K562 (cell line): ENCODE data around the gene LRRC14B. TPM values are rescaled to one million over a fixed set of nuclear protein-coding genes. Genes with fewer than 3 reads are reported as not detected.

ENCODE experiments used
- ATF1 ChIP-seq, 2 experiments: fragments of 450-650 bp in 1 of 2; IDR thresholded peaks; 2 replicates each; pipeline ENCODE4 v1.6.1; 2016; ENCODE audit warnings: missing compliant biosample characterization in 1 of 2, missing genetic modification characterization in 1 of 2
- HDAC3 ChIP-seq: fragments of 450-650 bp; IDR thresholded peaks from 2 replicates; pipeline ENCODE4 v1.6.1; 2018; ENCODE audit warnings: borderline replicate concordance, mild to moderate bottlenecking, moderate library complexity; ENCODE audit not compliant: partially characterized antibody
- NCOA2 ChIP-seq, 2 experiments: fragments of 450-650 bp; IDR thresholded peaks; 2 replicates each; pipeline ENCODE4 v1.6.1; 2018; ENCODE audit warnings: mild to moderate bottlenecking in 2 of 2, moderate library complexity in 1 of 2; ENCODE audit not compliant: partially characterized antibody in 2 of 2
- STAT5A ChIP-seq: IDR thresholded peaks from 2 replicates; pipeline ENCODE4 v1.6.1; 2012; ENCODE audit warnings: low read length, inconsistent platforms, borderline replicate concordance
- ZBTB7A ChIP-seq: IDR thresholded peaks from 2 replicates; pipeline ENCODE4 v1.6.1; 2011; ENCODE audit warnings: low read depth, mild to moderate bottlenecking, low read length, moderate library complexity, borderline replicate concordance; ENCODE audit not compliant: control insufficient read depth
- polyA plus RNA-seq, 8 experiments: library from polyadenylated mRNA; depleted of rRNA in 4 of 8; stranded (reverse) in 5 of 8; unstranded in 3 of 8; fragments of >200 nt; fragmentation: Nextera tagmentation in 2 of 8; fragmentation: Illumina TruSeq in 1 of 8; extraction: Ambion mirVana in 2 of 8; extraction: Trizol in 1 of 8; gene quantifications; 2 replicates each; pipeline versions ENCODE4 v1.2.1 to v1.2.3, GENCODE V29; 2011 to 2014; ENCODE audit warnings: inconsistent platforms in 1 of 8, missing spikeins in 1 of 8
- total RNA-seq, 7 experiments: library from RNA; depleted of rRNA in 6 of 7; stranded (reverse); fragments of >200 nt in 6 of 7; fragmentation: Illumina TruSeq in 2 of 7; extraction: Trizol in 2 of 7; gene quantifications; 2 replicates each; pipeline versions ENCODE4 v1.2.1 to v1.2.3, GENCODE V29; 2011 to 2021; ENCODE audit warnings: low replicate concordance in 1 of 7
- TF ChIP-seq, protein P1 (sequence below): fragments of 450-650 bp; formaldehyde crosslinking; conservative IDR thresholded peaks from 2 replicates; pipeline ENCODE4 v1.4.0; 2022; ENCODE audit warnings: mild to moderate bottlenecking, missing genetic modification characterization
- TF ChIP-seq, protein P2 (sequence below): IDR thresholded peaks from 2 replicates; pipeline ENCODE4 v1.6.1; 2016; ENCODE audit warnings: missing genetic modification characterization, missing compliant biosample characterization
- TF ChIP-seq, protein P3 (sequence below): fragments of 250-450 bp; sonication (Bioruptor Pico); IDR thresholded peaks from 2 replicates; pipeline ENCODE4 v1.5.0; 2020; ENCODE audit warnings: mild to moderate bottlenecking, borderline replicate concordance

LRRC14B gene
- total and polyA plus RNA-seq, 9 of the 15 experiments (the other 6 are each of a cell fraction or from before 2014, with no cell fraction given) = not detected

DNA sequence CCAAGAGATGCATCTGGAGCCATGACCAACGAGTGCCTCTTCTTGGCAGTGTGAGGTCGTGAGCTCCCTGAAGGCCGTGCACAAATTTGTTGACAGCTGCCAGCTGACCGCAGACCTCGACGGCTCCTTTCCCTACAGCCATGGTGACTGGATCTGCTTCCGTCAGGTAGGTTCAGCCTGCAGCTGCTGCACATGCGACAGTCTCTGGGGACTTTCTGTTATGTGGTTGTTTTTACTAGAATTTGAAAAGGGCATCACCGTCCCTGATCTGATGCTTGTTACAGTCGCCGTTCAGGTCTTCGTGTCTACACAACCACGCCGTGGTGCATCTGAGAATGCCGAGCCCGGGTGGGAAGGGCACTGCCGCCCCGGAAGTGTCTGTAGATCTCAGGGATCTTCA, 36.5 kb upstream of the LRRC14B start (continued):
- TF ChIP-seq, protein P1, sequence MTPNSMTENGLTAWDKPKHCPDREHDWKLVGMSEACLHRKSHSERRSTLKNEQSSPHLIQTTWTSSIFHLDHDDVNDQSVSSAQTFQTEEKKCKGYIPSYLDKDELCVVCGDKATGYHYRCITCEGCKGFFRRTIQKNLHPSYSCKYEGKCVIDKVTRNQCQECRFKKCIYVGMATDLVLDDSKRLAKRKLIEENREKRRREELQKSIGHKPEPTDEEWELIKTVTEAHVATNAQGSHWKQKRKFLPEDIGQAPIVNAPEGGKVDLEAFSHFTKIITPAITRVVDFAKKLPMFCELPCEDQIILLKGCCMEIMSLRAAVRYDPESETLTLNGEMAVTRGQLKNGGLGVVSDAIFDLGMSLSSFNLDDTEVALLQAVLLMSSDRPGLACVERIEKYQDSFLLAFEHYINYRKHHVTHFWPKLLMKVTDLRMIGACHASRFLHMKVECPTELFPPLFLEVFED (CRISPR knock-in tag) = no peak
- no peak for TF ChIP-seq HDAC3
- TF ChIP-seq, protein P2, sequence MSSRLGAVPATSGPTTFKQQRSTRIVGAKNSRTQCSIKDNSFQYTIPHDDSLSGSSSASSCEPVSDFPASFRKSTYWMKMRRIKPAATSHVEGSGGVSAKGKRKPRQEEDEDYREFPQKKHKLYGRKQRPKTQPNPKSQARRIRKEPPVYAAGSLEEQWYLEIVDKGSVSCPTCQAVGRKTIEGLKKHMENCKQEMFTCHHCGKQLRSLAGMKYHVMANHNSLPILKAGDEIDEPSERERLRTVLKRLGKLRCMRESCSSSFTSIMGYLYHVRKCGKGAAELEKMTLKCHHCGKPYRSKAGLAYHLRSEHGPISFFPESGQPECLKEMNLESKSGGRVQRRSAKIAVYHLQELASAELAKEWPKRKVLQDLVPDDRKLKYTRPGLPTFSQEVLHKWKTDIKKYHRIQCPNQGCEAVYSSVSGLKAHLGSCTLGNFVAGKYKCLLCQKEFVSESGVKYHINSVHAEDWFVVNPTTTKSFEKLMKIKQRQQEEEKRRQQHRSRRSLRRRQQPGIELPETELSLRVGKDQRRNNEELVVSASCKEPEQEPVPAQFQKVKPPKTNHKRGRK (tag) = no peak
- no peak for TF ChIP-seq NCOA2 (IDR thresholded peaks at IDR 0.05; ENCODE audit: partially characterized antibody in 2 of 2)
- TF ChIP-seq, protein P3, sequence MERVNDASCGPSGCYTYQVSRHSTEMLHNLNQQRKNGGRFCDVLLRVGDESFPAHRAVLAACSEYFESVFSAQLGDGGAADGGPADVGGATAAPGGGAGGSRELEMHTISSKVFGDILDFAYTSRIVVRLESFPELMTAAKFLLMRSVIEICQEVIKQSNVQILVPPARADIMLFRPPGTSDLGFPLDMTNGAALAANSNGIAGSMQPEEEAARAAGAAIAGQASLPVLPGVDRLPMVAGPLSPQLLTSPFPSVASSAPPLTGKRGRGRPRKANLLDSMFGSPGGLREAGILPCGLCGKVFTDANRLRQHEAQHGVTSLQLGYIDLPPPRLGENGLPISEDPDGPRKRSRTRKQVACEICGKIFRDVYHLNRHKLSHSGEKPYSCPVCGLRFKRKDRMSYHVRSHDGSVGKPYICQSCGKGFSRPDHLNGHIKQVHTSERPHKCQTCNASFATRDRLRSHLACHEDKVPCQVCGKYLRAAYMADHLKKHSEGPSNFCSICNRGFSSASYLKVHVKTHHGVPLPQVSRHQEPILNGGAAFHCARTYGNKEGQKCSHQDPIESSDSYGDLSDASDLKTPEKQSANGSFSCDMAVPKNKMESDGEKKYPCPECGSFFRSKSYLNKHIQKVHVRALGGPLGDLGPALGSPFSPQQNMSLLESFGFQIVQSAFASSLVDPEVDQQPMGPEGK (CRISPR knock-in tag) = no peak
- no peak for TF ChIP-seq STAT5A
- no peak for TF ChIP-seq ATF1 (CRISPR knock-in tag; IDR thresholded peaks at IDR 0.05)
- no peak for TF ChIP-seq ATF1 (tag; IDR thresholded peaks at IDR 0.05)
- TF ChIP-seq ZBTB7A = no peak
